ENCODE measurements around the gene PLAAT5. TPM values are rescaled to one million over a fixed set of nuclear protein-coding genes. Genes with fewer than 3 reads are reported as not detected.
"Not testable (repeated sequence)": the region's sequence is repeated elsewhere in the genome, so short reads cannot be mapped to it uniquely, and the experiment has no call there.

PLAAT5 gene
- total and polyA plus RNA-seq, 8 donors, result 0.49 to 4.6 (median 1.1) TPM

DNA sequence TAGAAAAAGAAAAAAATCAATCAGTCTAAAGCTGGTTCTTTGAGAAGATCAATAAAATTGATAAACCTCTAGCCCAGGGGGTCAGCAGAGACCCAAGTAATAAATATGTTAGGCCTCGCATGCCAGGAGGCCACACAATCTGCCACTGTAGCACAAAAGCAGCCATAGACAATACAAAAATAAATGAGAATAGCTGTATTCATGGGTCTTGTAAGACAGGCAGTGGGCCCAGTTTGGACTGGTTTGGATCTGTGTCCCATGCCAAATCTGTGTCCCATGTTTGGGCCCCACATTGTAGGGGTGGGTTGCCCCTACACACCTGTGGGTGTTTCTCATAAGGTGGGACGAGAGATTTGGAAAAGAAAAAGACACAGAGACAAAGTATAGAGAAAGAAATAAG is 39.1 kb upstream of the PLAAT5 start:
- Histone ChIP-seq H3K27ac (peak overlapping the region in 1 of 2 donors; percentile 33), H3K9me3 (no peaks in the 10 kb centered on the region)
- no peak for ATAC-seq

DNA sequence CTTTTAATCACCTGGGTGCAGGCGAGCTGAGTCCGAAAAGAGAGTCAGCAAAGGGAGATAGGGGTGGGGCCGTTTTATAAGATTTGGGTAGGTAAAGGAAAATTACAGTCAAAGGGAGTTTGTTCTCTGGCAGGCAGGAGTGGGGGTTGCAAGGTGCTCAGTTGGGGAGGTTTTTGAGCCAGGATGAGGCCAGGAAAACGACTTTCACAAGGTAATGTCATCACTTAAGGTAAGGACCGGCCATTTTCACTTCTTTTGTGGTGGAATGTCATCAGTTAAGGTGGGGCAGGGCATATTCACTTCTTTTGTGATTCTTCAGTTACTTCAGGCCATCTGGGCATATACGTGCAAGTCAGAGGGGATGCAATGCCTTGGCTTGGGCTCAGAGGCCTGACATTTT is 38.4 kb upstream of the PLAAT5 start:
- Histone ChIP-seq H3K4me1 (peaks cover 0 to 19% of the 10 kb centered on the region in 2 donors), H3K27ac (peak overlapping the region; percentile 21 to 33)
- H3K9me3 ChIP-seq; ATAC-seq; H3K27me3 ChIP-seq; intact Hi-C loops (cut with DNase I); DNase-seq; H3K4me3 ChIP-seq; H3K36me3 ChIP-seq: not testable (repeated sequence)

More for the DNA sequence above, 39.1 kb upstream of the PLAAT5 start:
- no peak for DNase-seq
- Histone ChIP-seq H3K4me3 (no peak overlapping the region), H3K36me3 (no peaks in the 10 kb centered on the region), H3K27me3 (no peaks in the 10 kb centered on the region), H3K4me1 (peaks cover 0 to 20% of the 10 kb centered on the region in 2 donors)
- TF ChIP-seq, protein P1, sequence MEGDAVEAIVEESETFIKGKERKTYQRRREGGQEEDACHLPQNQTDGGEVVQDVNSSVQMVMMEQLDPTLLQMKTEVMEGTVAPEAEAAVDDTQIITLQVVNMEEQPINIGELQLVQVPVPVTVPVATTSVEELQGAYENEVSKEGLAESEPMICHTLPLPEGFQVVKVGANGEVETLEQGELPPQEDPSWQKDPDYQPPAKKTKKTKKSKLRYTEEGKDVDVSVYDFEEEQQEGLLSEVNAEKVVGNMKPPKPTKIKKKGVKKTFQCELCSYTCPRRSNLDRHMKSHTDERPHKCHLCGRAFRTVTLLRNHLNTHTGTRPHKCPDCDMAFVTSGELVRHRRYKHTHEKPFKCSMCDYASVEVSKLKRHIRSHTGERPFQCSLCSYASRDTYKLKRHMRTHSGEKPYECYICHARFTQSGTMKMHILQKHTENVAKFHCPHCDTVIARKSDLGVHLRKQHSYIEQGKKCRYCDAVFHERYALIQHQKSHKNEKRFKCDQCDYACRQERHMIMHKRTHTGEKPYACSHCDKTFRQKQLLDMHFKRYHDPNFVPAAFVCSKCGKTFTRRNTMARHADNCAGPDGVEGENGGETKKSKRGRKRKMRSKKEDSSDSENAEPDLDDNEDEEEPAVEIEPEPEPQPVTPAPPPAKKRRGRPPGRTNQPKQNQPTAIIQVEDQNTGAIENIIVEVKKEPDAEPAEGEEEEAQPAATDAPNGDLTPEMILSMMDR (IDR thresholded peaks at IDR 0.05), result no peak
- intact Hi-C loops (cut with DNase I), result no loop called here

DNA sequence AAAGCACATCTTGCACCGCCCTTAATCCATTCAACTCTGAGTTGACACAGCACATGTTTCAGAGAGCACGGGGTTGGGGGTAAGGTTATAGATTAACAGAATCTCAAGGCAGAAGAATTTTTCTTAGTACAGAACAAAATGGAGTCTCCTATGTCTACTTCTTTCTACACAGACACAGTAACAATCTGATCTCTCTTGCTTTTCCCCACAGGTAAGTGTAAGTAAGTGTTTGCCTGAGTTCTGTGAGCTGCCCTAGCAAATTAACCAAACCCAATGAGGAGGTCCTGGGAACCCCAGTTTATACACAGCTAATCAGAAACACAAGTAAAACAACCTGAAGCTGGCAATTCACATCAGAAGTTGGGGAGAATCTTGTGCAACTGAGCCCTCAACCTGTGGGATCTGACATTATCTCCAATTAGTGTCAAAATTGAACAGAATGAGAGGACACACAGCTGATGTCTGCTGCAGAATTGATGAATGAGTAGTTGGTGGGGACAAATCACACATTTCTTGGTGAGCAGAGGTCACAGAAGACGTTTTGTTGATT is 37.8 kb upstream of the PLAAT5 start:
- H3K9me3 ChIP-seq; H3K27me3 ChIP-seq; intact Hi-C loops (cut with DNase I); DNase-seq; H3K4me3 ChIP-seq; H3K36me3 ChIP-seq: not testable (repeated sequence)
- ATAC-seq, result peak; percentile 17
- H3K4me1 ChIP-seq, result peaks cover 0 to 19% of the 10 kb centered on the region in 2 donors
- peak overlapping the region; percentile 3 to 21 for H3K27ac ChIP-seq

DNA sequence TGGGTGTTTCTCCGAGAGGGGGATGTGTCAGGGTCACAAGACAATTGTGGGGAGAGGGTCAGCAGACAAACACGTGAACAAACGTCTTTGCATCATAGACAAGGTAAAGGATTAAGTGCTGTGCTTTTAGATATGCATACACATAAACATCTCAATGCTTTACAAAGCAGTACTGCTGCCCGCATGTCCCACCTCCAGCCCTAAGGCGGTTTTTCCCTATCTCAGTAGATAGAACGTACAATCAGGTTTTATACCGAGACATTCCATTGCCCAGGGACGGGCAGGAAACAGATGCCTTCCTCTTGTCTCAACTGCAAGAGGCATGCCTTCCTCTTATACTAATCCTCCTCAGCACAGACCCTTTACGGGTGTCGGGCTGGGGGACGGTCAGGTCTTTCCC is 37.2 kb upstream of the PLAAT5 start:
- Histone ChIP-seq H3K27ac (peak overlapping the region; percentile 19 to 33), H3K9me3 (peaks cover 0 to 12% of the 10 kb centered on the region in 2 donors), H3K4me1 (peaks cover 0 to 19% of the 10 kb centered on the region in 2 donors)
- H3K4me3 ChIP-seq; intact Hi-C loops (cut with DNase I); DNase-seq; ATAC-seq; H3K27me3 ChIP-seq; H3K36me3 ChIP-seq: not testable (repeated sequence)

DNA sequence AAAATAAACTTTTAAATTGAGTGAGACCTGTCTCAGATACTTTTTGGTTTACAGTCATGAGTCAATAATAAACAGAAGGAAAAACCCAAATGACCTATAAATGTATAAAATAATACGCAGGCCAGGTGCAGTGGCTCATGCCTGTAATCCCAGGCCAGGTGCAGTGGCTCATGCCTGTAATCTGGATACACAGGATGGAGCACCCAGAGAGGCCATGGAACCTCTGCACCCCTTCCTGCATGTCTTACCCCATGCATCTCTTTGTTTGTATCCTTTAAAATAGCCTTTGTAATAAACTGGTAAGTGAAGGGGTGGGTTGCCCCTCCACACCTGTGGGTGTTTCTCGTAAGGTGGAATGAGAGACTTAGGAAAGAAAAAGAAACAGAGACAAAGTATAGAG is 36.7 kb upstream of the PLAAT5 start:
- H3K4me3 ChIP-seq, result no peak overlapping the region
- DNase-seq (no peak), ATAC-seq (peak; percentile 18)
- H3K27me3 ChIP-seq, result no peaks in the 10 kb centered on the region
- H3K36me3 ChIP-seq, result no peaks in the 10 kb centered on the region
- peaks cover 0 to 14% of the 10 kb centered on the region in 2 donors for H3K4me1 ChIP-seq
- H3K27ac ChIP-seq, result no peak overlapping the region
- intact Hi-C loops (cut with DNase I), result no loop called here
- H3K9me3 ChIP-seq, result peaks cover 0 to 14% of the 10 kb centered on the region in 2 donors
- TF ChIP-seq, protein P1 (IDR thresholded peaks at IDR 0.05), result no peak

DNA sequence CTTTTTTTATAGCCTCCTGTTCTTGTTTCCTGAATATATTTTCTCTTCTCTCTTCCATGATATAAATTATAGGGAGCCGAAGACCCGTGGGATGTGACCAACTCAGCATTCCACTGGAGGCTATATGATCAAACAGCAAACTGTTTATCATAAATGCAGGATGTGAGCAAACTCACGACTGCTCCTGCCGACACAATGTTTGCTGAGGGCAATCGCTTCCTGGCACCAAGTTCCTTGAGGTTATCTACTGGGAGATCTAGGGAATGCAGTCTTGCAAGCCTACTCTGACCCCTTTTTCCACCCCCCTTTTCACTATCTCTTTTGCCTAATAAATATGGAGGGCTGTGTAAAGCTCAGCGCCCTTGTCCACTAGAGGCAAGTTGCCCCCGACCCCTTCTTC is 32.2 kb upstream of the PLAAT5 start:
- Histone ChIP-seq H3K36me3 (no peaks in the 10 kb centered on the region), H3K27me3 (no peaks in the 10 kb centered on the region), H3K27ac (no peak overlapping the region), H3K9me3 (peaks cover 0 to 14% of the 10 kb centered on the region in 2 donors), H3K4me1 (no peaks in the 10 kb centered on the region), H3K4me3 (no peak overlapping the region)
- intact Hi-C loops (cut with DNase I), result no loop called here
- TF ChIP-seq, protein P1 (IDR thresholded peaks at IDR 0.05), result no peak
- no peak for ATAC-seq
- no peak for DNase-seq

DNA sequence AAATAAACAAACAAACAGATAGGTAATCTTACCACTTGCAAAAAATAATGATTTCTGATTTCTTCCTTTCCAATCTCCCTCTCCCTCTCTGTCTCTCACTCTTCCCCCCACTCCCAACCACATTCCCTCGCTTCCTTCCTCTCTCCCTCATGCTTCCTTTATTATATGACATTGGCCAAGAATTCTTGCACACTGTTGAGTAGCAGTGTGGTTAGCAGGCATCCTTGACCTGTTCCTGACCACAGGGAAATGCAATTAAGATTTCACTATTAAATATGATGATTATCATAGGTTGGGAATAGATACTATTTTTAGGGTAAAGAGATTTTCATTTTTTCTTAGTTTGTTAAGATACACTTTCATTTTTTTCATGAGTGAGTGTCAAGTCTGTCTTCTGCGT is 30.9 kb upstream of the PLAAT5 start:
- Histone ChIP-seq H3K4me3 (no peak overlapping the region), H3K27me3 (no peaks in the 10 kb centered on the region), H3K27ac (no peak overlapping the region), H3K4me1 (no peaks in the 10 kb centered on the region), H3K9me3 (peaks cover 0 to 14% of the 10 kb centered on the region in 2 donors), H3K36me3 (no peaks in the 10 kb centered on the region)
- ATAC-seq, result no peak
- TF ChIP-seq, protein P1 (IDR thresholded peaks at IDR 0.05), result no peak
- intact Hi-C loops (cut with DNase I), result no loop called here
- DNase-seq, result no peak
